ENCODE measurements around the gene PRDM16.

GRCh38 chr1:3084154-3084553 is 15.2 kb downstream of the PRDM16 start:
- no peak for TF ChIP-seq EP300 (IDR thresholded peaks at IDR 0.05; ENCODE audit: borderline replicate concordance in 1 of 2, low read depth in 1 of 2, low read length in 1 of 2)
- no peak for TF ChIP-seq CTCF (IDR thresholded peaks at IDR 0.05)
- TF ChIP-seq MAX (IDR thresholded peaks at IDR 0.05; ENCODE audit: low read depth): no peak
- TF ChIP-seq MXI1 (IDR thresholded peaks at IDR 0.05; ENCODE audit: low read depth, low read length): no peak
- TF ChIP-seq ZBTB33 (IDR thresholded peaks at IDR 0.05; ENCODE audit: borderline replicate concordance, low read depth): no peak
- TF ChIP-seq NFIC (IDR thresholded peaks at IDR 0.05; ENCODE audit: borderline replicate concordance): no peak
- no peak for TF ChIP-seq FOXM1 (IDR thresholded peaks at IDR 0.05; ENCODE audit: low read depth)
- TF ChIP-seq USF1 (IDR thresholded peaks at IDR 0.05; ENCODE audit: borderline replicate concordance, low read depth): no peak
- TF ChIP-seq EZH2phosphoT487 (IDR thresholded peaks at IDR 0.05; ENCODE audit: borderline replicate concordance, low read depth): no peak
- no peak for TF ChIP-seq TCF12 (IDR thresholded peaks at IDR 0.05)
- TF ChIP-seq USF2 (IDR thresholded peaks at IDR 0.05; ENCODE audit: borderline replicate concordance, low read depth, low read length): no peak
- no peak for TF ChIP-seq CHD2 (IDR thresholded peaks at IDR 0.05; ENCODE audit: low read length, partially characterized antibody)
- TF ChIP-seq JUND (IDR thresholded peaks at IDR 0.05): no peak
- TF ChIP-seq POLR2AphosphoS5 (IDR thresholded peaks at IDR 0.05; ENCODE audit: low read depth, low read length): no peak

Data from SK-N-SH (cell line).